Right forelimb (tissue), 1 donor: ENCODE data around the gene MOB3C.

ENCODE experiments used
- DNase-seq: peaks from one replicate; pipeline ENCODE4 v3.0.0-alpha.2; 2018

MOB3C gene

DNA sequence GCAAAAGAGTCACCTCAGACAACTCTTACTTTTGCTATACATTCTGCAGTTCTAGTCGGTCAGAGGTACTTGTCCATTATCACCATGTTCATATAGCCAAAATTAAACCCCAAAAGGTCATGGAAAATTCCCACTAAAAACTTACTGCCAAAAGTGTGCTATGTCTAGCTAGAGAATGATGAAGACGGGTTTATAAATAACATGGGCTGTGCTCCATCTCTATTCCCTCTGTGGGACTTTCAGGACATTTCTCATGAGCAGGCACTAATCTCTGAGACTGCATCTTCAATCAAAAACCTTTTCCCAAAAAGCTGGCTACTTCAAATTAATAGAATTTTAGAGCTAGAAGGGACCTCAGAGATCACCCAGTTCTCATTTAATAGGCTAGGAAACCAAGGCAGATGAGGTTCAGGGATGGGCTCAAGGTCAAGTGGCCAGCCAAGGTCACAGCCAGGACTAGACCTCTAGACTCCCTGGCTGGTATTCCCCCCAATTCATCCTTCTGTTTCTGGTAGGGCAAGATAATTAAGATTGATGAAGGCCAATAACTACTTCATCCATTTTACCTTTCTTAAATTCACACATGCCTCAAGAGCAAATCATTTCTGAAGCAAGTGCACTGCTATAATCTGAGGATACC, 21.0 kb upstream of the MOB3C start:
- DNase-seq, result no peak

DNA sequence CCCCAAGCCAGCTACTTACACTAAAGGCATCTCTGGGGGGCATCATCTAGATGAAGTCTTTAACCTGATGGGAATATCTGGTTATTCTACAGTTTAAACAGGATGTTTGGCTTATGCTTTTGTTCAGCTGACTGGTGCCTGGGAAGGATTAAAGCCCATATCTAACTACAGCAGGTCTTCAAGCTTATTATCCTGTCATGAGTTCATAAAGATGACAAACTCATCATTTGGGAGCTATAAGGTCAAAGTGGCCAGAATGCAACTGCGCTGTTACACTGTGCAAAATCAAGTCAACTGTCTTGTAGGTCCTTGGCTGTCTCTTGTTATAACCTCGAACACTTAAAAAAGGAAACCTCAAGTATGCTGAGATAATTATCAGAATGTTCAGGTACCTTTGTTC, 18.6 kb upstream of the MOB3C start:
- no peak for DNase-seq

DNA sequence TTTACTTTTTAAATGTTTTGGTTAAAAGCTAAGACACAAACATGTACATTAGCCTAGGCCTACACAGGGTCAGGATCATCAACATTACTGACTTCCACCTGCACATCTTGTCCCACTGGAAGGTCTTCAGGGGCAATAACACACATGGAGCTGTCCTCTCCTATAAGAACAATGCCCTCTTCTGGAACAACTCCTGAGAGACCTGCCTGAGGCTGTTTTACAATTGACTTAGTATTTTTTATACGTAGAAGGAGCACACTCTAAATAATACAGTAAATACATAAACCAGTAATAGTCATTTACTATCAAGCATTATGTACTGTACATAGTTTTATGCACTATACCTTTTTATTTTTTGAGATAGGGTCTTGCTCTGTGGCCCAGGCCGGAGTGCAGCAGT, 14.1 kb upstream of the MOB3C start:
- no peak for DNase-seq

DNA sequence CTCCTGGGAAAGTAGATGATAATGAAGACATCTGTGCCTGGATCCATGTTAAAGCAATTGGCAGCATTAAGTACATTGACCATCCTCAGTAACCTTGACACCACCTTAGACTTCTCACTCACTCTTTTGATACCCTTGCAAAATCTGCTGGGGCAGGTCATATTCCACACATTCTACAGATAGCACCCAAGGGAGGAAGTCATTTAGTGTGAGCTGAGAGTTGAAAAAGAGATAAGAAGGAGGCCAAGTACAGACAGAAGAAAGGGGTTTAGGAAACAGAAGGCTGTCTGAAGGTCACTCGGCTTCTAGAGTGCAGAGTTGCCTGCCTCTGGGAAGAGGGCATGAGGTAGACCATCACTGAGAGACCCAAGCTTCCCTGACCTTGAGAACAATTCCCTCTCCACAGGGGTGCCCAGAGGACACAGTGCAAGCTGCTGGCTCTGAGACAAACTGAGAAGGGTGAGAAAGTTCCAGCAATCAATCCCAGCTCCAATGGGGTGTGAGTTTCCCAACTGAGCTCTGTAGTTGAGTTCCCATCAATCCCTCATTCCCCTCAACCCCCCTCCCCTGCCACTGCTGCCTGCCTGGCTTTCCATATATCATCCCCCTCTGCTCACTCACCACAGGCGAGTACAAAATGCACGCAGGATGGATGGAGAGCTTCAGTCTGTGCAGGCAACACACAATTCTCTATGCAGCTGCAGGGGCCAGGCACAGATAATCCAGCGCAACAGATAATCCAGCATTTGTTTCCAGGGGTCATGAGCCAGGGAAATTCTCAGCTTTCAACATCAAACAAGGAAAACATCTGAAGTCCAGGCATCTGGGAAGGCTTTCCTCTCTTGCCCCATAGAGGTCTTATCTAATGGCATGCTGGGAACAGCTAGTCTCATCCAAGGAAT, 7.4 kb upstream of the MOB3C start:
- DNase-seq, result no peak

DNA sequence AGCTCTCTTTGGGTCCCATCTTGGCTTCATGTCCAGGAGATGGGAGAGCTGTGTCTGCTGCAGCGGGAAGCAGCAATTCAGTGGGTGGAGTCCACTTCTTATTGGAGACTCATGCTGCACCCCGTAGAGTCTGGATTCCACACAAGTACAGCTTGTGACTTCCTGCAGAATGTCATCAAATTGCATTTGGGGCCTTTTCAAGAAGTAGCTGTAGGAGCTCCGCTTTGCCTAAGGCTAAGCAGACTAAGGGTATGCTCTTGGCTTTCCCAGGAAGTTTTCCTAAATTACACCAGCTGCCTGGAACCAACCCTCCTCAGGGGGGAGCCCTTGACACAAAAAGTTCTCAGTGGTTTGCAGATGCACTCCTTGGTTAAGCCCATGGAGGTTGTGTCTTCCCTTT, 5.7 kb upstream of the MOB3C start:
- DNase-seq, result no peak

DNA sequence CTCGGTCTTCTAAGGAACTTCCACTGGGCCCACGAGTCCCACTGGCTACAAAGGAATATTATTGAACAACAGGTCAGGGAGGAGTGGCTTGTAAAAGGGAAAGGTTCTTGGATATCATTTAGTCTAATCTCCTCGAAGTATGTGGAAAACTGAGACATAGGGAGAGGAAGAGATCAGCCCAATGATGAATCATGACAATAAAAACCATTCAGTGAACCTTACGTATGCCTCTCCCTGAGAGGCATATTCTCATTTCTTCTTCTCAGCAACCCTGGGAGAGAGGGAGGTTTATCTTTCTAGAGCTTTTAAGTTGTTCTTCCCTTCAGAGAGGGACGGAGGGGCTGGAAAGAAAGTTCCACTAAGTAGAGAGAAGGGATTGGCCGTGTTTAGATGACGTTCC, 5.3 kb upstream of the MOB3C start:
- DNase-seq, result no peak

DNA sequence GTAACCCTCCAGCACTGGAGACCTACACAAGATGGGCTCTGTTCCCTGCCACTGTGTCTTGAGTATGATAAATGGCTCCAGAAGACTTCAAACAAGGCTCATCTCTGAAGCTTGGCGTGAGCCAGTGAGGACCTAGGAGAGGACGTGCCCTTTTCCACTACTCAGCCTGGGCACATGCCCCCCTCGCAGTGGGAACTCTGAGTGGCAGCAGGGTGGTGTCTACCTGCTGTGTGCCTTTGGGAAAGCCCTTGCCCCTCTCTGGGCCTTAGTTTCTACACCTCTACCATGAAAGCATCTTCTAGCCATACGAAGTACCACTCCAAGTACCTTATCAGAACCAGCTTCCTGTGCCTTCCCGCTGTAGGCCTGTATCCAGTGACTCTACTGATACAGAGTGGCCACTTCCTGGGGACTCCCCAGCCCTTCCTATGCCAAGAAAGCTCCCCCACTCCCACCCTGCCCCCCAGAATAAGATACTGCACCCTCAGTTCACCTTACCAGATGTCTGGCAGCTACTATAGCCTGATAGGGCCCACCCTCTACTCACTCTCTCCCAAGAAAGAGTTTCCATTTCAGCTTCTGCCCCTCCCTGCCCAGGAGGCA, 3.1 kb upstream of the MOB3C start:
- DNase-seq, result no peak

DNA sequence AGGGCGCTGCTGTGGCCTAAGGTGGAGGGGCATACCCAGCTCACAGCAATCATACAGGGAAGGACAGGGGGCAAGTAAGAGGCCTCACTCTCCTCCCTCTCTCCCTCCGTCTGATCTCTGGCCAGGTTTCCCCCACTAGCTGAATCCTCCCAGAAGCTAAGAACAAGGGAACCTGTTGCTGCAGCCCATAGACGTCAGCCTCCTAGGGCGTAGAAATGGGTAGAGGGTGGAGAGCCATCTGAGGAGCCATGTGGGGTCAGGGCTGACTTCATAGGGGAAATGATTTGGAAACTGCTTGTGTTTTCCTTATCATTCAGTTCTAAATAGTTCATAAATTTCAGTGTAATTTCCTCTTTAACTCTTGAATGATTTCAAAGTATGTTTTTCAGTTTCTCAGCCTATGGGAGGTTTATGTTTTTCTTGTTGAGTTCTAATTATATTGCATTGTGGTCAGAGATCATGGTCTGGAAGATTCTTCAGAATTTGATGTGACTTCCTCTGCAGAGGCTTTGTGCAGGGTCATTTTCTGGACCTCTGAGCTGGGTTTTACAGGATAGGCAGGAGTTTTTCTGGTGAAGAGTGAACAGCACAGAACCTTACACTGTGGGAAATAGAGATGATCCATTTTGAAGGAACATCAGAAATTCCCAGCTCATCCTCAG, 2.3 kb upstream of the MOB3C start:
- no peak for DNase-seq

DNA sequence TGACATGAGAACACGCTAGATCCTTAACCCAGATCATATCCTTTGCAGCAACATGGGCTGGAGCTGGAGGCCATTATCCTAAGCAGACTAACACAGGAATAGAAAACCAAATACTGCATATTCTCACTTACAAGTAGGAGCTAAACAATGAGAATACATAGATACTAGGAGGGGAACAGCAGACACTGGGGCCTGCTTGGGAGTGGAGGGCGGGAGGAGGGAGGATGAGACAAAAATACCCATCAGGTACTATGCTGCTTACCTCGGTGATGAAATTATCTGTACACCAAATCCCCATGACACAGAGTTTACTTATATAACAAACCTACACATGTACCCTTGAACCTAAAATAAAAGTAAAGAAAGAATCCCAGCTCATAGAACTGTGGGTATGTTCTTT, 1.2 kb upstream of the MOB3C start:
- no peak for DNase-seq

DNA sequence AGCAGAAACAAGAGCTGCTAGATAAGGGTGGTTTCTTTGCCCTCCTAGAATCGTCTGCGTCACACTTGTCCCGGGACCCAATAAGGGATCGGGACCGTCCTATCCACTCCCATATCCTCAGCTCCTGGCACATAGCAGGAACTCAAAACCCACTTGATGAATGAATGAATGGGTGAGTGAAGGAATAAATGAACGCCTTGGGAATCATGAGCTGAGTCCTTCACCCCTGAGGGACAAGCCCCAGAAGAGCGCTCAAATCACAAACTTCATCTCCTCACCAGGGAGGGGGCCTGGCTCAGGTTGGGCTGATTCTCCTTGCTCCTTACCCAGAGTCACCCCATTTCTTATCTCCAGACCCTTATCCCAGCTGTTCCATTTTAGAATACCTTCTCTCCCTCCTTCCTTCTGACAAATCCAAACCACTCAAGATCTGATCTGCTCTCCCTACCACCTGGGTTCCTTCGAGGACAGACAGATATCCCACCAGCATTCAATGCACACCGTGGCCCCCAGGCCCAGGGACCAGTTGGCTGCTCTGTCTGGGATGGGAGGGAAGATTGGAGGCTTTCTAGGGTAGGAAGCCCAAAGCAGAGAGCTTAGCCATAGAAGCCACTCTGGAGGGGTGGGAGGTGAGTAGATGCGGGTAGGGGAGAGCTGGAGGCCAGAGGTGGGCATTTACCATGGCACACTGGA, 643 bp upstream of the MOB3C start:
- no peak for DNase-seq

DNA sequence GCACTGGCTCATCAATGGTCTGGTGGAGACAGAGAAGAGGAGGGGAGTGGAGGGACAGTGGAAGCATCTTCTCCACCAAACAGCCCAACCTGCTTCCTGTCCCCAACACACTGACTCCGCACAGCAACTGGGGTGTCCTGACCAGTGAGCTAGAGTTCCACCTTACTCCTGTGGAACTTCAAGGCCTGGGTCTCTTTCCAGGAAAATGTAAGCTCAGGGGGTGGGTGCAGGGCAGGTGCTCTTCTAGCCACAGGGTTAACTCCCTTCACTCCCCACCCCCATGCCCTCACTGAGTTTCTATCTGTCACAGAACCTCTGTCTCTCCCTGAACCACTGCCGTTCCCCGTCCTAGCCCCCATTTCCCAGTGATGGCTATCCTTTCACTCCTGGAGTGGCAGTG, 876 bp downstream of the MOB3C start:
- no peak for DNase-seq

DNA sequence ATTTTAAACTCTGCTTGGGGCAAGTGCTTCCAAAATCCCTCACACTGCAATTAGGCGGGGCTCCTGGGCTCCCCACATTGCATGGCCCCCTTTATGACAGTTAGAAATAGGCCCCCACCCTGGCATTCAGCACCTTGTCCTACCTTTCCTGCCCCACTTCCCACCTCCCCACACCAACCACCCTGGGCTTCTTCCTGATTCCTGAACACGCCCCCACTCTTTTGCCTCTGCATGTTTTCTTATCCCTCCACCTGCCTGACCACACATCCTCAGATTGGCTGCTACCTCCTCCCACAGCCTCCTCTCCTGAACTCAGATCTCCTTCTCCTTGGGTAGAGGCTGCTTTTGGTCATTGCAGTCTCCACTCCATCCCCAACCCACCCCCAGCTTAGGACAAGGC, 1.5 kb downstream of the MOB3C start:
- no peak for DNase-seq

DNA sequence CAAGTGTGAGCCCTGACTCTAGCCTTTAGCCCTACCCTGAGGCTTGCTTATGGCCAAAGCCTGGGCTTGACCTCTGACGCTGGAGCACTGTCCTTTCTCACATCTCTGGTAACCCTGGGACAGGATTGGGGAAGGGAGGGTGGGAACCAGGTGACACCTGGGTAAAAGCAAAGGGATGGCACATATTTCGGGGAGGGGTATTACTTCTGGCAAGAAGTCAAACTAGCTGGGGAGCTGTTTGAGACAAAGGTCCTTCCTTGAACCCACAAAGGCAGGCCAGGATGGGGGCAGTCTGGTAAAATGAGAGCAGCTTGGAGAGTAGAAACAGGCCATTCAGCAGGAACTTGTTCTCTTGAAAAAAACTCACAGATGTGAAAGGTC, 2.0 kb downstream of the MOB3C start:
- no peak for DNase-seq

DNA sequence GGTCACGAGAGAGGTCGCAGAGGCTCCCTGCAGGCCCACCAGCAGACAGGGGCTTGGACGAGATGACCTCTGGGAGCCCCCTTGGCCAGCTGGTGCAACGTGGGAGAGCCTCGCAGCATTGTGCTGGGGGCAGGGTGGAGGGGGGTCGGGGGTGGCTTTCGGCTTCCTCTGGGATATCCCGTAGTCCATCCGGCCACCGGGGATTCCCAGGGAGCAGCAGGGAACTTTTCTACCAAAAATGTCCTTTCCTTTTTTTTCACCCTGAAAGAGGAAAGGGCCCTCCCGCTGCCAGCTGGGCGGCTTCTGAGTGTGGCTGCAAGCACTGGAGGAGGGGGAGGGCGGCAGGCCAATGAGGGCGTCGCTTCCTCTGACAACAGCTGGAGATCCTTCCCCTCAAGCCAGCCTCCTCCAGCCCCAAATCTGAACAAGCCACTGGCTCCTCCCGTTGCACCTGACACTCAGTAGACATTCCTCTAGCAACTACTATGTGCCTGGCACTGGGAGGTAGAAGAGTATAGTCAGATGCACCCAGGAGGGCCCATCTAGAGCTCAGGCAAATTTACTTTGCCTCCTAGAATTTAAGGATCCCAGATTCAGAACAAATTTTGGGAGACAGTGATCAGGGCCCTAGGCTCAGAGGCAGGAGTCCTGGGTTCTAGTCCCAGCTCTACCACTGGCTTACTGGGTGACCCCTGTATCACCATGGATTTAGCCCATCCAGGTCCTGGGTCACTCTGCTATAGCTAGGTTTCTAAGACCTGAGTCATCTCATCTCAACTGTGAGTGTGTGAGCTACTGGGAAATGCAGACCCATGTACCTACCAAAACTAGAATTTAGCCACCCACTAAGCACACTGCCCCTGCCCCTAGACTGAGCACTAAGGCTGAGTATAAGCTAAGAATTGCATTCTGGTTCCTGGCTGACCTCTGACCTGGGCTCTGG, 2.7 kb downstream of the MOB3C start:
- DNase-seq, result peak; percentile 90

DNA sequence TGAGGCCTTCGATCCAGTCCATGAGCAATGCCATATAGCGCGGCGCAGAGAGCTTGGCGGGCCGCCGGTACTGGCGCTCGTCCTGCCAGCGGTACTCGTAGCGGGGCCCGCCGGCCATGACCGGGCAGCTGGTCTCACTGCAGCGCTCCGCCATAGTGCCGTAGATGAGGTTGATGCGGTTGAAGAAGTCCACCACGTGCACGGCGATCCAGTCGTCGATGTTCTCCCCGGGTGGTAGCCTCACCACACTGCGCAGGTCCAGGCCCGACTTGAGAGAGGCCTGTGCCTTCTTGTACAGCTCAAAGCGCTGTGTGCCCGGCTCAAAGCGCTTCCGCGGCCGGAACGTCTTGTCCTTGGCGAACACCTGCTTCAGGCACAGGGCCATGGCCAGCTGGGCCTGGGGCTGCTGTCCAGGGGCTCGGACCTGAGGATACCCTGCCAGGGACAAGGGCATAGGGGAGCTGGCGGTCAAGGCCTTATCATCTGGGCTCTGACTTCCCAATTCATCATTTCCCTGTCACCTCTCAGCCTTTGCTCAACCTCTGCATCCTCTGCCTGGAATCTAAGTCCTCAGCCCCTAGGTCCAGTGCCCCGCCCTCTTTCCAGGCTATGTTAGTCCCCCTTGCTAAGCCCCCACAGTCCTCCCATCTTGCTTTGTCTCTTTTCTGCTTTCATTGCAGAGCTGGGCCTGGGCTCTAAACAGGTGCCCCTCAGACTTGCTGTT, 3.5 kb downstream of the MOB3C start:
- DNase-seq, result no peak

DNA sequence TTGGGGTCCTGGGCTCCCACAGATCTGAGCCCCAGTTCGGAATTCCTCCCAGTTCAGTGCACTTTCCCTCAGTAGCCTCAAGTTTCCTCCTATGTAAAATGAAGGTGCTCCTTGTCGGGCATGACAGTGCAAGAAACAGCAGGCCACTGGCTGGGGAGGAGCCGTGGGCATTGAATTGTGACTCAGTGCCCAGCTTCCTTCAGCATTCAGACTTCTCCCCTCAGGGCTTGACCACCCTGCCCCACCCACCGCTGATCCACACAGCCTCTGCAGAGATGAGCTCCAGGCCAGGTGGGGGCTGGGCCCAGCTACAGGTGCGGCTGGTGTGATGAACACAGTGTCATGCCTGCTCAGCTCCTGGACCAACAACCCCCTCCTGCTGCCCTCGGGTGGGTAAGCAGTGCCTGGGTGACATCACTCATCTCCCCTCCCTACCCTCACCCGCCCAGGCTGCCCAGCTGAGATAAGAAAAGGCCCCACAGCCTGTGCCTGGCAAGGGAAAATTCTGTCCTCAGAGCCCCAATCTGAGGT, 4.9 kb downstream of the MOB3C start:
- DNase-seq, result no peak

DNA sequence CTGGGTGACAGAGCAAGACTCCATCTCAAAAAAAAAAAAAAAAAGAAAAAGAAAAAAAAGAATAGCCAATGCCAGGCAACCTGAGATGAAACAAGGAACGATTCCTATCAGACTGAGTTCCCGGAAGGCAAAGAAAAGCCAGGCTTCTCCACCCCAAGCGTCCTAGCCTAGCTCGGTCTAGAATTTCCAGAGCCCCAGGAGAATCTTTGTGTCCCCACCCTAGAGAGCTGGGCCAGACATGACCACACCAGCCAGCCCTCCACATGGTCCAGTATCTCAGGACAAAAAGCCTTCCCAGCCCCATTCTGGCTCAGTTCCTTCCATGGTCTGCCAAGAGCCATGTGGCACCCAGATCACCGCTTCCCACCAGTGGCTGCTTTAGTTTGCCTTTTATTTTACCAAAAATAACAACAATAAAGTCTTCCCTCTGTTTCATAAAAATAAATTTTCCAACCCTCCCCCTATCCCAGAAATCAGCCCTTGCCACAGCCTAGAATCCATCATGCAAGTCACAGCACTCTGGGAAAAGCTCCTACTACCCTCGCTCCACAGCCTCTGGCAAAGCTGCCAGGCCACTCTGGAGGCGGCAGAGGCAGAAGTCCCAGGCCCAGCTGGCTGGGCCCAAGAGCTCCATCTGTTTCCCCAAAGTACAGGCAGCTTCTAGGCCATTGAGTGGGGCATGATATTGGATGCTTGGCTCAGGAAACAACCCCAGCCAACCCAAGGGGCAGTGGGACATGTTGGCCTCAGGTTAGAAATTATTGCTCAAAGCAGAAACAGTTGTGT, 9.1 kb downstream of the MOB3C start:
- DNase-seq, result no peak

DNA sequence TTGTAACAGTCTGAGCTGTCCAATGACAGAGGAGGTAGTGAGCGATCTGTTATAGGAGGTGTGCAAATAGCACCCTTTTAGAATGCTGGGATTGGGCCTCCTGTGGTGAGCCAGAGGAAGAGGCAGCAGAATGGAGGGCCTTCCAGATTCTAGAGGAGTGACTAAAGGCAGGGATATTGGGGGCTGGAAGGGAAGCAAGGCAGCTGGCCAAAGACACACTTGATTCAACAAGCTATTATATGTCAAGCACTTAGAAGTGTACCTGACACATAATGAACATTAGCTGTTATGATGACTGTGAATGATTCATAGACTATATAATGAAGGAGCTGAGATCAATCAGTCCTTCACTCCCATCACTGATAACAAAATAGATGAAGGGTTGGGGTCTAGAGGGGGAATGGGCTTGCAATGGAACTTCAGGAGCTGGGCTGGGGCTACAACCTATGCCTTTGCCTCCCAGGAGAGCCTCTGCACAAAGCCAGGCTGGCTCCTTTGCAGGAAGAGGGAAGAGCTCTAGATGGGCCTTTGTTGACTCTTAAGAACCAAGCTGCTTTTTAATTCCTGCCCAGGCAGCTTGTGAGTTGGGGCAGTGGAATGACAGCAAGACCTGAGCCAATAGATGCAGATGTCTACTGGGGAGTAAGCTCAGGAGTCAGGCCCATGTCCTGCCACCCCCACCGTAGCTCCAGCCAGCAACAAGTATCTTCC, 10.2 kb downstream of the MOB3C start:
- no peak for DNase-seq

DNA sequence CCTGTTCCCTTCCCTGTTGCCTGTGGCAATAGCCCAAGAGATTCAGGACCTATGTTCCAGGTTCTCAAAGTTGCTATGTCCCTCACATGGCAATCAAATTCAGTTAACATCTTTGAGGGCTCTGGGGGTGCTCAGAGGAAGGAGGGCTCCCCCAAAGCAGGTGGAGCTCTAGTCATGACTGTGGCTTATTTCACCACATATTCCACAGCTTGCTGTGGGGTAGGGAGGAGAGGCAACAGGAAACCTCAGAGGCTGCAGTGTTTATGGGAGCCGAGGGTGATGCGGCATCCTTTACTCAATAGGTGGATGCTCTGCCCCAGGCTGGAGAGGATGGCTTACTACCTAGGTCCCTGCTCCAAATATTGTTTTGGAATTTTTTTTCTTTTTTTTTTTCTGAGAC, 11.4 kb downstream of the MOB3C start:
- DNase-seq, result no peak
